ENCODE measurements around the gene SDR39U1.

- TF ChIP-seq, protein P1, sequence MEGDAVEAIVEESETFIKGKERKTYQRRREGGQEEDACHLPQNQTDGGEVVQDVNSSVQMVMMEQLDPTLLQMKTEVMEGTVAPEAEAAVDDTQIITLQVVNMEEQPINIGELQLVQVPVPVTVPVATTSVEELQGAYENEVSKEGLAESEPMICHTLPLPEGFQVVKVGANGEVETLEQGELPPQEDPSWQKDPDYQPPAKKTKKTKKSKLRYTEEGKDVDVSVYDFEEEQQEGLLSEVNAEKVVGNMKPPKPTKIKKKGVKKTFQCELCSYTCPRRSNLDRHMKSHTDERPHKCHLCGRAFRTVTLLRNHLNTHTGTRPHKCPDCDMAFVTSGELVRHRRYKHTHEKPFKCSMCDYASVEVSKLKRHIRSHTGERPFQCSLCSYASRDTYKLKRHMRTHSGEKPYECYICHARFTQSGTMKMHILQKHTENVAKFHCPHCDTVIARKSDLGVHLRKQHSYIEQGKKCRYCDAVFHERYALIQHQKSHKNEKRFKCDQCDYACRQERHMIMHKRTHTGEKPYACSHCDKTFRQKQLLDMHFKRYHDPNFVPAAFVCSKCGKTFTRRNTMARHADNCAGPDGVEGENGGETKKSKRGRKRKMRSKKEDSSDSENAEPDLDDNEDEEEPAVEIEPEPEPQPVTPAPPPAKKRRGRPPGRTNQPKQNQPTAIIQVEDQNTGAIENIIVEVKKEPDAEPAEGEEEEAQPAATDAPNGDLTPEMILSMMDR (IDR thresholded peaks at IDR 0.05; ENCODE audit: low read depth, low read length, poor library complexity, severe bottlenecking) = no peak
- TF ChIP-seq EZH2phosphoT487 (IDR thresholded peaks at IDR 0.05; ENCODE audit: borderline replicate concordance, low read length) = no peak
These were observed 30.6 kb upstream of the SDR39U1 start for GRCh38 chr14:24473211-24473610.
